NCI-H1092 treated with DMSO at 0.1 percent for 48 hours (cell line): ENCODE results near the gene KLK4.
A peak's percentile ranks its signal among the peaks of the same experiment; 100 is the strongest.

Experiments
- DNase-seq: peaks from one replicate; lab custom pipeline; 2025; lab: John Stamatoyannopoulos, UW

The KLK4 gene, protein sequence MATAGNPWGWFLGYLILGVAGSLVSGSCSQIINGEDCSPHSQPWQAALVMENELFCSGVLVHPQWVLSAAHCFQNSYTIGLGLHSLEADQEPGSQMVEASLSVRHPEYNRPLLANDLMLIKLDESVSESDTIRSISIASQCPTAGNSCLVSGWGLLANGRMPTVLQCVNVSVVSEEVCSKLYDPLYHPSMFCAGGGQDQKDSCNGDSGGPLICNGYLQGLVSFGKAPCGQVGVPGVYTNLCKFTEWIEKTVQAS

DNA sequence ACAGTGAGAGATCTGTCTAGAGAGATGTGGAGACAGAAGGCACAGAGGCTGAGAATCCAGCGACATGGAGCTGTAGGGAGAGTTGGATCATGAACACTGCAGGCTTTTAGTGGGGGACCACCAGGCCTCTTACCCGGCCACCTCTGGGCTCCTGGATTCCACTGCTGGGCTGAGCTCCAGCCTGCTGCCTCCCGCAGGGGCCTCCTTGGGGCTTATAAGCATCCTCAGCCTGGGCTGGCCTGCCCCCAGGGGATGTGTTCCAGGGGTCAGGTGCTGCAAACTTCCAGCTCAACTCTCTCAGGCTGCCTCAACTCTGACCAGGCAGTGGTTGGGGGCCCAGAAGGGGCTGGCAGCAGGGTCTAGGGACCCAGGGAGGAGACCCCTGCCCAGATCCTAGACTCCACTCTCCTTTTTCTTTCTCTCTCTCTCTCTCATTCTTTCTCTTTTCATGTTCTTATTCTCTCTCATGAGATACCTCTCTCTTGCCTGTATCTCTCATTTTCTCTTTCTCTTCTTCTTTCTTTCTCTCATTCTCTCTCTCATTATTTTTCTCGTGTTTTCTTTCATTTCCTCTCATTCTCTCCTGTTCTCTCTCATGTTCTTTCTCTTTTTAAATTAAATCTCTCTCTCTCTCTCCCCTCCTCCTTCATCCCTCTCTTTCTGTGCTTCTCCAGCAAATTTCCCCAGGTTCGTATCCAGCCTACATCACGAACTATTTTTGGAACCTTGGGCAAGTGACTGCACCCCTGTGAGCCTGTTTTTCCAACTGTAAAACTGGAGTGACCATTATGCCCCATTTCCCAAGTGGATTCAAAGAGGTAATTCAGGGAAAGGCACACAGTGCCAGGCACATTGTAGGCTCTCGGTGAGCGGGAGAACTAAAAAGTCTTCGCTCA, at the start of gene KLK4:
Gene KLK4, minus strand, starts transcription at position 190 of the 896 bp plus-strand sequence. CDS start 657 bp downstream, outside the sequence.
- DNase-seq, result no peak

DNA sequence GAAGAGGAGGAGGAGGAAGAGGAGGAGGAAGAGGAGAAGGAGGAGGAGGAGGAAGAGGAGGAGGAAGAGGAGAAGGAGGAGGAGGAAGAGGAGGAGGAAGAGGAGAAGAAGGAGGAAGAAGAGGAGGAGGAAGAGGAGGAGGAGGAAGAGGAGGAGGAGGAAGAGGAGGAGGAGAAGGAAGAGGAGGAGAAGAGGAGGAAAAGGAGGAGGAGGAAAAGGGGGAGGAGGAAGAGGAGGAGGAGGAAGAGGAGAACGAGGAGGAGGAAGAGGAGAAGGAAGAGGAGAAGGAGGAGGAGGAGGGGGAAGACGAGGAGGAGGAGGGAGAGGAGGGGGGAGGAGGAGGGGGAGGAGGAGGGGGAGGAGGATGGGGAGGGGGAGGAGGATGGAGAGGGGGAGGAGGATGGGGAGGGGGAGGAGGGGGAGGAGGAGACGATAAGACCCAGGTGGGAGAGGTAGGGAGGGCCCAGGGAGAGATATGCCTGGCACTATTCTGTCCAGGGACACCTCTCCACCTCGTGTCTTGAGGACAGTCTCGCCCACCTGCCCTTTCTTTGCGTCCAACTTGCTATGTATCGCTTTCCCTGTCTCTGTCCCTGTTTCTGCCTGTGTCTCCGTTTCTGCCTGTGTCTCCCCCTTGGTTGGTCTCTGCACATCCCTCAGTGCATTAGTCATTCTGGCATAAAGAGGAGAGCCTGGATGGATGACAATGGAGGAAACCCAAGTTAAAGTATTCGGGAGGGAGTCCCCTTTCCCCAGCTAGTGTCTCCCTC, 48.7 kb upstream of the KLK4 start:
- DNase-seq, result no peak

DNA sequence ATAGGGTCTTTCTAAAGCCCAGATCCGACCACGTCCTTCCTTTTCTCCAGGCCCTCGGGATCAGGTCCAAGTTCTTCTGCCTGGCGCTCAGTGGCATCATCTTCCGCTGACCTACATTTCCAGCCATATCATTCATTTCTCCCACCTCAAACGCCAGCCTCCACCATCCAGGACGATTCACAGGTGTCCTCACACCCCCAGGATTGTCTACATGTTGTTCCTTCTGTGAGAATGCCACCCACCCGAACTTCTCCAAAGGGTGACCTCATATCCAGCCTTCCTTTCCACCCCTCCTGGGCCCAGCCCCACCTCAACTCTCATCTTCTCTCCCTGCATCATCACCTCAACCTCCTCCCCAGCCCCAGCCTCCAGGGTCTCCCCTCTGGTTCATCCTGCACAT, 46.4 kb upstream of the KLK4 start:
- no peak for DNase-seq

DNA sequence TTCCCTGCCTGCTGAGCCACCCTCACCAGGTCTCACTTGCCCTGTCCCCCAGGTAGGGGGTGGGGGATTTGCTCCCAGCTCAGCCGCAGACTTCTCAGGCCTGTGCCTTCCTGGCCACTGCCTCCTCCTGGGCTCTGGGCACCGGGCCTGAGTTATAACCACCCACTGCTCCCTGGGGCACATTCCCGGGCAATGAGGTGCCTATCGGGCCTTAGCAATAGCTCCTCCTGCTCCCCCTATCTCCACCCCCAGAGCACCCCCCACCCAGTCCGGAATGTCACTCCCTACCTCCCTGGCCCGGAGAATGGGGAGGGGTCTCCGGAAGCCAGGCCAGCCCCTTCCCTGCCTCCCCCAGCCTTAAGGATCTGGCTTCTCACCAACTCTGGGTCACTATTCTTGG, 41.7 kb upstream of the KLK4 start, which contains the start of gene KLK5:
Gene KLK5, minus strand, starts transcription at position 129 of the 400 bp plus-strand sequence. CDS start 381 bp downstream, outside the sequence.
- DNase-seq, result no peak

DNA sequence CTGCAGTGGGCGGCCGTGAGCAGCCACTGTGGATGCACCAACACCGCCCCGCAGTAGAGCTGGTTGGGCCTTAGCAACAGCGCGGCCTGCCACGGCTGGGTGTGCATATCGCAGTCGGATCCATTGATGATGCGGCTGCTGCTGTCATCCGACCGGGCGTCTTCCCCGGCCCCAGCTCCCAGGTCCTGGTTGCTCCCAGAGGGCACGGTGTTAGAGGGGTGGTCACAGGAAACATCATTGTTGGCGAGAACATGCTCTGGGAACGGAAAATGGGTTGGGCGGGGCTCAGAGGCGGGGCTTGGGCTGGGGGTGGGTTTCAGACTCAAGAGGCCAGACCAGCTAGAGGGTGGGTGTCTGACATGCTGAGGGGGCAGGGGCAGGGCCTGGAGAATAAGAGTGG, 38.7 kb upstream of the KLK4 start:
- no peak for DNase-seq

DNA sequence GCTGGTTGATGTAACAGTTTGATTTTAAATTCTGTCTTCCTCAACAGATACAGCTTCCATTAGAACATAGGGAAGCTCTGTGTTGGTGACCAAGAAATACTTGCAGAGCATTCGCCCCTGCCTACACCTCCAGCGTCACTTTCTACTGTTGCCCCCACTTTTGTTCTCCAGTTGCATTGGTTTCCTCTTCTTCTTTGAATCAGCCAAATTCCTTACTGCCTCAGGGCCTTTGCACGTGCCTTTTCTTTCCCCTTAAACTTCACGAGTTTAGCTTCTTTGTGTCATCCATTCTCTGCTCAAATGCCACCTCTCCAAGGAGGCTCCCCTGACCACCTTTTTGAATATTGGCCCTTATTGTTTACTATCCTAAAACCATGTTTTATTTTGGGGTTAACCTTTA, 35.9 kb upstream of the KLK4 start:
- DNase-seq, result no peak

DNA sequence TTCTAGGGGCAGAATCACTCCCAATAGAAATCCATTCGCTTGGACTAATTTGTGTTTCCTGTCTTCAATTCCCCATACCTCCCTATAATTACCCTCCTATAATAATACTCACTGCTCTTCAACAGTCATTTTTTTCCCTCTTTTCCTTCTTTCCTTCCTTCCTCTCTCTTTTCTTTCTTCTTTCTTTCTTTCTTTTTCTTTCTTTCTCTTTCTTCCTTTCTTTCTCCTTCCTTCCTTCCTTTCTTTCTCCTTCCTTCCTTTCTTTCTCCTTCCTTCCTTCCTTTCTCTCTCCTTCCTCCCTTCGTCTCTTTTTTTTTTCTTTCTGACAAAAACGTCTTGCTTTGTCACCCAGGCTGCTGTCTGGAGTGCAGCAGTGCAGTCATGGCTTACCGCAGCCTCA, 33.6 kb upstream of the KLK4 start:
- no peak for DNase-seq

DNA sequence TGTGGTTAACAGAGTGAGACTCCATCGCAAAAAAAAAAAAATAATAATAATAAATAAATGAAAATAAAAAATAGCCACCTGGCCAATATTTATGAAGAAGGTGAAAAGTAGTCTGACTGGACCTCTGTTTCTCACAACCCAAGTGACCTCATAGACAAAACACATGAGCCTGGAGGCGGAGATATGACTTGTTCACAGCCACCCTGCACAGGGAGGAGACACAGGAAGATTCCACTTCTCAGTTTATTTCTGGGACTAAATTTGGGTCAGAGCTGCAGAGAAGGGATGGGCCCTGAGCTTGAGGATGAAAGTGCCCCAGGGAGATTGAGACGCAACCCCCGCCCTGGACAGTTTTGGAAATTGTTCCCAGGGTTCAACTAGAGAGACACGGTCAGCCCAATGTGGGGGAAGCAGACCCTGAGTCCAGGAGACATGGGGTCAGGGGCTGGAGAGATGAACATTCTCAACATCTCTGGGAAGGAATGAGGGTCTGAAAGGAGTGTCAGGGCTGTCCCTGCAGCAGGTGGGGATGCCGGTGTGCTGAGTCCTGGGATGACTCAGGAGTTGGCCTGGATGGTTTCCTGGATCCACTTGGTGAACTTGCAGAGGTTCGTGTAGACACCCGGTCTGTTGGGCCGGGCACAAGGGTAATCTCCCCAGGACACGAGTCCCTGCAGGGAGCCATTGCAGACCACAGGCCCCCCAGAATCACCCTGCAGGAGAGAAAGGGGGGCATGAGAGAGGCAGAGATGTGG, 32.1 kb upstream of the KLK4 start:
- DNase-seq, result no peak

DNA sequence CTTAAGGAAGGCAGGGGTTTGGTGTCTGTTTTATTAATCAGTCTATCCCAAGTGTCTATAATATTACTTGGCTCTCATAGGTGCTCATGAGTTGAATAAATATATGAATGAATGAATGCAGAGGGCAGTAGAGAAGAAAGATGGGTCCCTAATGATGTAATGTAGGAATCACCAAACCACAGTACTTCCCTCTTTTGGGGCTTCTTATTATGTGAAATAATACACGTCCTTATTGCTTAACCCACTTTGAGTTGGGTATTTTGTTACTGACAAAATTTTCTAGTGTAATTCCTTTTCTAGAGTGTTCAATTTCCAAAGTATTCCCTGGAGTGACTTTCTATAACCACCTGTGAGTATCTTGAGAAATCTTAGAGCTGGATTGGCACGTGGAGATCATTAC, 28.4 kb upstream of the KLK4 start:
- DNase-seq, result no peak

DNA sequence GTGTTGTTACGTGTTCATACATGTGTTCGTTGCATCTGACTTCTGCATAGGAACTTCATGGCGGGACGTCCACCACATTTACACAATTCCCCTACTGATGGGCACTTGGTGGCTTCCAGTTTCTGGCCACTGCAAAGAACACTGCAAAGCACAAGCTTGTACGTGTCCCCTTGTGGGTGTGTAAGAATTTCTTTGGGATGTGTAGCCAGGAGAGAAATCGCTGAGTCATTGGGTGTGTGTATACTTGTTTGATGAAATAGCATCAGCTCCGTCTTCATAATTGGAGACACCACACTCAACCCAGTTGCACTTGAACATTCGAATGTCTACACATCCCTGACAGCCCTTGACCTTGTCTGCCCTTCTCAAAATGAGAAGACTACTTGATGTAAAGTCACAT, 22.4 kb upstream of the KLK4 start:
- DNase-seq, result no peak

DNA sequence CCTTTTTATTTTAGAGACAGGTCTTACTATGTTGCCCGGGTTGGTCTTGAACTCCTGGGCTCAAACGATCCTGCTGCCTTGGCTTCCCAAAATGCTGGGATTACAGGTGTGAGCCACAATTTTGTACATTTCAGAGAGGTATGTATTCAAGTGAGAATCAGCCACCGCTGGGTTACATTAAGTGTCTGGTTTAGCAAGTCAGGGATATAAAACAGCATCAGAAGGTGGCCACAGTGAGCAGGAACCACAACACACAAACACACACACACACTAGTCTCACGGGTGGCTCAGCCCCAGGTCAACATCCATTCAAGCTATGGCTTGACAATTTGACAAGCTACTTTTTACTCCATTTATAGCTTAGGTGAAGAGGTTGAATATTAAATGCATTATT, 21.5 kb upstream of the KLK4 start:
- DNase-seq, result no peak

DNA sequence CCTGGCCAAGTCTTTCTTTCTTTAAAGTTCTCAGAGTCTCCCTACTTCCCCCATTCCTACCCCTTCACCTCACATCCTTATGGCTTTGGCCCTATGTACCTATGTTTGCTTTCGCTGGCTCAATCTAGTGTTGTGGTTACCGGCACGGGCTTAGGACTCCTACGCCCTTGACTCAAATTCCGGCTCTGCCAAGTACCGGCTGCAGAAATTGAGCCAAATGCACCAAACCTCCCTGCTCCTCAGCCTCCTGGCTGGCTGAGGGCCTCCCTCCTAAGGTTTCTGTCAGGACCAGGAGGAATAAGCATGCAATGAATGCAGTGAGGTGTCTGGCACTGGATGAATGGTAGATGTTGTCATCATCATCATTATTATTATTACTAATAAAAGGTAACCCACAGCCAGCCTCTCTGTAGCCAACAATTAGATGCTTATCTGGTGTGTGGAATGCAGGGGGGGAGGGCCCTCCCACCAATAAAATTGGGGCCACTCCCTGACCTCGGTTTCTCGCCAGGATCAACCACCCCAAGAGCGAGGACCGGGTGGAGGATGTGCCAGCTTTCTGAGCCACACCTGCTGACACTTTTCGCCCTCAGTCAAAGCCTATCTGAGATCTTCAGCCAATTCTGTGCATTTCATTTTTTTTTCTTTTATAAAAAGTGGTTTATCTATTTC, 21.0 kb upstream of the KLK4 start:
- no peak for DNase-seq

DNA sequence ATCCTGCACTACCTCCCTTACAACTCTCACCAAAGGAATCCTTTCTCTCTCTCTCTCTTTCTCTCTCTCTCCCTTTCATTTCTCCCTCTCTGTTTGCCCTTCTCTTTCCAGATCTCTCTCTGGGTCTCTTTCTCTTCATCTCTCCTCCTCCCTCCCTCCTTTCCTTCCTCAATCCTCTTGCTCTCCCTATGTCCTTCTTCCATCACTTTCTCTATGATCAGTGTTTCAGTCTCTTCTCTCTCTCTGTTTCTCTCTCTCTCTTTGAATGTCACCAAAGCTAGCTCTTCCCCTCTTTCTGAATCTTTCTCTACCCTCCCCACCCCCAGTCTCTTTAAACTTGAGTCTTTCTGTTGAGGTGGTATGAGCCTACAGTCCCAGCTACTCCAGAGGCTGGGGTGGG, 19.8 kb upstream of the KLK4 start:
- DNase-seq, result no peak

DNA sequence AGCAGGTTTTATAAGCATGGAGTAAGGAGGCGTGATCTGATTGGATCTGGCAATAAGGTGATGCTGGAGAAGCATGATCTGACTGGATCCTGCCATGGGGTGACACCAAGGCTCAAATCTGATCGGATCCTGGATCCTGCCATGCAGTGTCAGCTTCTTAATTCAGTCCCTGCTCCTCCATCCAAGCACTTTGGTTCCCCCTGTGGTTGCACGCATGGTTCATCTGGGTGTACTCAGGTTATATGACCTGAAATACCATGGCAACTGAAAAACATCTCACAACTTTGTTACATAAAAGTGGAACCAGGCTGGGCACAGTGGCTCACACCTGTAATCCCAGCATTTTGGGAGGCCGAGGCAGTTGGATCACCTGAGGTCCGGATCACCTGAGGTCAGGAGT, 17.6 kb upstream of the KLK4 start:
- DNase-seq, result no peak

DNA sequence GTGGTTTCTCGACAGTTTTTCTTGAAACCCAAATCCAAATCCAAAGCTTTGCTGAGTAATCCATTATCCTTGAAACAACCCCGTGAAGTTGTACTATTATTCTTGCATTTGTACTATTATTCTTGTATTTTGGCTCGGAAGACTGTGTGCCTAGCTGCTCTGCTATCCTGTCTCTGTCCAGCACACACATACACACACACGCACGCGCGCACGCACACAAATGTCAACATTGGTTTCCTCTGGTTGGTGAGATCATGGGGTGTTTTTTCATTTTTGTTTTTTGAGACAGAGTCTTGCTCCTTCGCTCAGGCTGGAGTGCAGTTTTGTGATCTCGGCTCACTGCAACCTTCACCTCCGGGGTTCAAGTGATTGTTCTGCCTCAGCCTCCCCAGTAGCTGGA, 14.9 kb upstream of the KLK4 start:
- no peak for DNase-seq

DNA sequence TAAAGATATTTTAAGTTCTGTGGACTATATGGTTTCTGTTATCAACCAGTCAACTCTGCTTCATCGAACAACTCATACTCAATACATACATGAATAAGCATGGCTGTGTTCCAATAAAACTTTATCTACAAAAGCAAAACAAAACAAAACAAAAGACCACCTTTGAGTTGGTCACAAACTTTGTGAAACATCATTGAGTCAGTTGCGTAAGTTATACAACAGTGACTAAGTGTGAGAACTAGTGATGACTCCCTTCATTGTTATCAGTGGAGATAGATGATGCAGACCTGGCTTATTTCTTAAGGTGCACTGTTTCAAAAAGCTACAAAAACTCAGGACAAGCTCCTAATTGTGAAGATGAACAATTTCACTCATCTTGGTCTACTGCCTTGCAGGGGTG, 14.5 kb upstream of the KLK4 start:
- DNase-seq, result no peak

DNA sequence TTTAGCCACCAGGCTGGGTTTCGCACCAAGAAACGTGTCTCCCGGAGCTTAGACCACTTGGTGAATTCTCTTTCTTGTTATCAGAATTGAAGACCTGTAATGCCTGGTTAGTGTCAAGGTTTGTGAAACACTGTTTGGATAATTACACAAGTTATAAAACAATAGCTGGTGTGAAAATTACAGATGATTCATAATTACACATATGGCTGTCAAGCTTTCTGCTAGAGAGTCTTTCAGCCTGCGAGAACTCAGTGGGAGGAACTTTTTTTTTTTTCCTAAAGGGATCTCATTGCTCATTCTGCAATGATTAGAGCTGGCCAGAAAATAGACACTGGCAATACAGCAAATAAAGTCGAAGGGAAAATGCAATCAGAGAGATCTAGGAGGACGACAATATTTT, 13.4 kb upstream of the KLK4 start:
- DNase-seq, result no peak

DNA sequence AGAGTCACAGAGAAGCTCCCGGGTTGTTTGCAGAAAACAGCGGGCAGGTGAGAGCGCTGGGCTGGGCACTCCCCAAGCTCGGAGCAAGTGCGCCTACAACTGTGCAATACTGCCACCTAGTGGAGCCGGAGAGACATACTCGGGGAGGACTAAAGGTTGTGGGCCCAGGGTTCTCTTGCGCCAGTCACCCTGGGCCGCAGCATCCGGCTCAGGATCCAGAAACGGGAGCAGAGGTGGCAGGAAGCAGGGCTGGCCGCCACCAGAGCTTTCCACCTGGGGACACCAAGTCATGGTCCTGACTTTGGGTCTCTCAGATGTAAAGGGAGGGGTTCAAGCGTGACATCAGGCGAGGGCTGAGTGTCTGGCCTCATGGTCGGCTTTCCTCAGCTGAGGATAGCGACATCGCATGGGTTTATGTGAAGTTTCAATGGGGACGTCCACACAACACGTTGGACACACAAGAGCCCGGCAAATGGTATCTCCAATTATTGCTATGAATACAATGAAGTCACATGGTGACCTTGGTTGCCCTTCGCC, 11.2 kb upstream of the KLK4 start:
- peak; percentile 54 for DNase-seq

DNA sequence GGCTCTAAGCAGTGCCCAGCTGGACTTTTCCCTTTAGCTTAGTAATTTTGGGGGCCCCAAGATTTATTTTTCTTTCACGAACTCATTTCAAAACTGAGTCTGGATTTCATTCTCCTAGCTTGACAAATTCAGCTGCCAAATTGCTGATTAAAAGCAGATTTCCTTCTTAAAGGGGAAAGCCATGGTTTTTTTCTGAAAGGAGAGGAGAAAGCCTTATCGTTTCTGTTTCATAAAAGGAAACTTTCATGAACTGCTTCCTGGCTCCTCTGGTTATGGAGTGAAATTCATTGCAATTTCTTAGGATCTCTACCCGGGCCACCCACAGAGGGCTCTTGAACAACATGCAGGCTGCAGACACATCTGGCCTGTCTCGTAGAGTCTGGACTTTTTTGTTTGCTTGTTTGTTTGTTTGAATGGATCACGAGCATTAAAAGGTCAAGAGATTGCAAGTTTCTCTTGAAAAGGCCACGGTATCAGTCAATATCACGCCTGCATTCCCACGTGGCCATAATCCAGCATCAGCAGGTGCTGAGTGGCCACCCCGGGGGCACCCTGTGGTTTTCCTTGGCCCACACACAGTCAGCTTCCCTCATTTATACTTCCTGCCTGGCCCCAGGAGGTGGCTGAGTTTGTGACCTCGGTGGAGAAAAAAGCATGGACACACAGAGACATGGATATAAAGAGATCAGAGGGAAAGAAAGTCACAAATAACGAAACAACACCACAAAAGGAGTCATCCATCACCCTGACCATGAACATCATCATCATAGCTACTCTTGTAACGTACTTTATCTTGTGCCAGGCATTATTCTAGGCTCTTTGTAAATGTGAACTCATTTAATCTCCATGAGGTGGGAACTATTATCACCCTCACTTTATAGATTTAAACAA, 10.5 kb upstream of the KLK4 start:
- peak; percentile 23 for DNase-seq

DNA sequence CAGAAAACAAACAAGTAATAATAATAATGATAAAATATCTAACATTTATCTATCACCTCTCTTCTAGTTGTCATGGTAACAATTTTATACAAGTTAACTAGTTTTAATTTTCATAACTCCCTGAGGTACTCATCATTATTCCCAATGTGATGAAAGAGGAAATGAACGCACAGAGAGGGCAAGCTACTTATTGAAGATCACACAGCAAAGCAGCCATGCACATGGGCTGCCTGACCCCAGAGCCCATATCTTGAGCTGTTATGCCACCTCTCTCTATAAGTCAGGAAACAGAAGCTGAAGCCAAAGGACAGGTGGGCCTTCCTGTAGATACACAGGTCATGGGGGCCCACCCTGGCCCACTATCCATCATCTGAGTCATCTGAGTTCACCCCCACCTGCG, 4.9 kb upstream of the KLK4 start:
- no peak for DNase-seq
